Choroid plexus epithelial cell (primary cell): ENCODE data around the gene ZFR.
A peak's percentile ranks its signal among the peaks of the same experiment; 100 is the strongest.

Experiments used
- DNase-seq: peaks from one replicate; pipeline ENCODE4 v3.0.0-alpha.2; 2010; ENCODE audit warnings: low read depth
- H3K4me3 ChIP-seq: 2 replicates; pipeline ENCODE4 v1.5.1; 2011; ENCODE audit warnings: low read depth, mild to moderate bottlenecking, control low read depth, low read length, moderate library complexity
- CTCF ChIP-seq: conservative IDR thresholded peaks from 2 replicates; pipeline ENCODE4 v1.5.1; 2011; ENCODE audit warnings: low read depth, mild to moderate bottlenecking, control low read depth, inconsistent platforms, low read length, moderate library complexity

The ZFR gene

GRCh38 chr5:32311404-32312196 lies 132.9 kb downstream of the ZFR start:
- peak; percentile 13 for DNase-seq
- H3K4me3 ChIP-seq: peak overlapping the region; percentile 83
- TF ChIP-seq CTCF: no peak

GRCh38 chr5:32309761-32310160 lies 134.8 kb downstream of the ZFR start:
- H3K4me3 ChIP-seq: no peak overlapping the region
- no peak for TF ChIP-seq CTCF
- no peak for DNase-seq

GRCh38 chr5:32308946-32309345 lies 135.6 kb downstream of the ZFR start:
- DNase-seq: peak; percentile 25
- no peak for TF ChIP-seq CTCF
- H3K4me3 ChIP-seq: no peak overlapping the region

GRCh38 chr5:32307769-32308194 lies 136.8 kb downstream of the ZFR start:
- no peak for TF ChIP-seq CTCF
- no peak overlapping the region for H3K4me3 ChIP-seq
- no peak for DNase-seq

GRCh38 chr5:32304622-32305021 lies 139.9 kb downstream of the ZFR start:
- TF ChIP-seq CTCF: no peak
- no peak for DNase-seq

More at GRCh38 chr5:32304622-32305021, 139.9 kb downstream of the ZFR start:
- H3K4me3 ChIP-seq: no peak overlapping the region
